H9 (cell line): ENCODE data around the gene ITIH5. TPM values are rescaled to one million over a fixed set of nuclear protein-coding genes. Genes with fewer than 3 reads are reported as not detected.

ENCODE experiments used
- DNase-seq: peaks from one replicate; pipeline ENCODE4 v3.0.0-alpha.2; 2017
- H2AFZ ChIP-seq: one replicate; pipeline ENCODE4 v1.6.1; 2013; ENCODE audit warnings: mild to moderate bottlenecking, low read length, control low read depth, moderate library complexity
- H2AK5ac ChIP-seq: 2 replicates; pipeline ENCODE4 v1.6.1; 2013; ENCODE audit warnings: low read length, control low read depth, mixed read lengths; ENCODE audit not compliant: insufficient read length
- H2BK120ac ChIP-seq: one replicate; pipeline ENCODE4 v1.6.1; 2013; ENCODE audit warnings: low read depth, mild to moderate bottlenecking, low read length, control low read depth, inconsistent platforms; ENCODE audit not compliant: poor library complexity, severe bottlenecking
- H2BK12ac ChIP-seq: 2 replicates; pipeline ENCODE4 v1.6.1; 2013; ENCODE audit warnings: low read length, control low read depth, mixed read lengths, low read depth; ENCODE audit not compliant: insufficient read length
- H2BK15ac ChIP-seq: 2 replicates; pipeline ENCODE4 v1.6.1; 2013; ENCODE audit warnings: low read depth, low read length, control low read depth
- H2BK20ac ChIP-seq: one replicate; pipeline ENCODE4 v1.6.1; 2013; ENCODE audit warnings: low read depth, mild to moderate bottlenecking, low read length, control low read depth, inconsistent platforms; ENCODE audit not compliant: poor library complexity, severe bottlenecking
- H2BK5ac ChIP-seq: 2 replicates; pipeline ENCODE4 v1.6.1; 2013; ENCODE audit warnings: low read length, control low read depth, mixed read lengths; ENCODE audit not compliant: insufficient read length
- H3K14ac ChIP-seq: 2 replicates; pipeline ENCODE4 v1.6.1; 2013; ENCODE audit warnings: low read length, control low read depth; ENCODE audit not compliant: insufficient read depth
- H3K18ac ChIP-seq: 2 replicates; pipeline ENCODE4 v1.6.1; 2013; ENCODE audit warnings: low read depth, mild to moderate bottlenecking, mixed read lengths, low read length, control low read depth; ENCODE audit not compliant: insufficient read length
- H3K23ac ChIP-seq: 2 replicates; pipeline ENCODE4 v1.6.1; 2013; ENCODE audit warnings: low read length, control low read depth, mixed read lengths, low read depth; ENCODE audit not compliant: insufficient read length
- H3K23me2 ChIP-seq: 2 replicates; pipeline ENCODE4 v1.6.1; 2013; ENCODE audit warnings: low read depth, mild to moderate bottlenecking, mixed read lengths, low read length, control low read depth; ENCODE audit not compliant: insufficient read length, poor library complexity, severe bottlenecking
- H3K27ac ChIP-seq: 2 replicates; pipeline ENCODE4 v1.5.1; 2013; ENCODE audit warnings: low read length, control low read depth, mixed read lengths, low read depth; ENCODE audit not compliant: insufficient read length
- H3K27me3 ChIP-seq: 2 replicates; pipeline ENCODE4 v1.6.1; 2013; ENCODE audit warnings: low read length, control low read depth, inconsistent platforms; ENCODE audit not compliant: insufficient read depth
- H3K4ac ChIP-seq: 2 replicates; pipeline ENCODE4 v1.6.1; 2013; ENCODE audit warnings: low read depth, mild to moderate bottlenecking, control low read depth, inconsistent platforms, low read length, moderate library complexity
- H3K4me1 ChIP-seq: 2 replicates; pipeline ENCODE4 v1.6.1; 2013; ENCODE audit warnings: low read length, control low read depth, inconsistent platforms; ENCODE audit not compliant: insufficient read depth
- H3K4me2 ChIP-seq: 2 replicates; pipeline ENCODE4 v1.6.1; 2013; ENCODE audit warnings: low read length, control low read depth, mixed read lengths; ENCODE audit not compliant: insufficient read length, insufficient read depth
- H3K56ac ChIP-seq: 2 replicates; pipeline ENCODE4 v1.6.1; 2013; ENCODE audit warnings: low read depth, mild to moderate bottlenecking, mixed read lengths, low read length, control low read depth; ENCODE audit not compliant: insufficient read length
- H3K79me1 ChIP-seq: 2 replicates; pipeline ENCODE4 v1.6.1; 2013; ENCODE audit warnings: low read depth, mild to moderate bottlenecking, moderate library complexity, low read length, control low read depth, inconsistent platforms; ENCODE audit not compliant: insufficient read depth, poor library complexity, severe bottlenecking
- H3K79me2 ChIP-seq: 2 replicates; pipeline ENCODE4 v1.6.1; 2013; ENCODE audit warnings: low read length, control low read depth, inconsistent platforms; ENCODE audit not compliant: insufficient read depth
- H3K9ac ChIP-seq: 2 replicates; pipeline ENCODE4 v1.6.1; 2013; ENCODE audit warnings: low read length, control low read depth, mixed read lengths; ENCODE audit not compliant: insufficient read length; ENCODE audit errors: extremely low read depth
- H3K9me3 ChIP-seq: one replicate; pipeline ENCODE4 v1.6.1; 2013; ENCODE audit warnings: low read depth, low read length, inconsistent platforms; ENCODE audit not compliant: control insufficient read depth
- H3T11ph ChIP-seq: one replicate; pipeline ENCODE4 v1.6.1; 2013; ENCODE audit warnings: mild to moderate bottlenecking, low read length, control low read depth, inconsistent platforms
- H4K20me1 ChIP-seq: one replicate; pipeline ENCODE4 v1.6.1; 2013; ENCODE audit not compliant: control insufficient read depth, insufficient read length, insufficient read depth
- H4K5ac ChIP-seq: 2 replicates; pipeline ENCODE4 v1.6.1; 2013; ENCODE audit warnings: low read depth, mild to moderate bottlenecking, mixed read lengths, low read length, control low read depth; ENCODE audit not compliant: insufficient read length
- H4K8ac ChIP-seq: replicated peaks from 2 replicates; pipeline ENCODE4 v1.6.1; 2013; ENCODE audit warnings: low read length, control low read depth, mixed read lengths, low read depth; ENCODE audit not compliant: insufficient read length
- H4K91ac ChIP-seq: 2 replicates; pipeline ENCODE4 v1.6.1; 2013; ENCODE audit warnings: low read depth, mild to moderate bottlenecking, moderate library complexity, mixed read lengths, low read length, control low read depth; ENCODE audit not compliant: insufficient read length
- H3K27ac Mint-ChIP-seq, 3 experiments: 2 replicates in 2 of 3; 3 replicates in 1 of 3; pipeline ENCODE4 v1.8.0; 2020 to 2021; ENCODE audit warnings: mixed read lengths in 3 of 3, mild to moderate bottlenecking in 1 of 3, moderate library complexity in 1 of 3
- H3K27me3 Mint-ChIP-seq: 2 replicates; pipeline ENCODE4 v1.8.0; 2021; ENCODE audit warnings: low read depth, mild to moderate bottlenecking, moderate library complexity, mixed read lengths
- H3K36me3 Mint-ChIP-seq, 3 experiments: 2 replicates in 2 of 3; 3 replicates in 1 of 3; pipeline ENCODE4 v1.8.0; 2020 to 2021; ENCODE audit warnings: low read depth in 3 of 3, mixed read lengths in 3 of 3; ENCODE audit not compliant: insufficient read depth in 1 of 3
- H3K4me1 Mint-ChIP-seq, 2 experiments: 2 replicates each; pipeline ENCODE4 v1.8.0; 2020; ENCODE audit warnings: mixed read lengths in 2 of 2
- H3K4me3 Mint-ChIP-seq, 2 experiments: 2 replicates in 1 of 2; 3 replicates in 1 of 2; pipeline ENCODE4 v1.8.0; 2020 to 2021; ENCODE audit warnings: mild to moderate bottlenecking in 2 of 2, mixed read lengths in 2 of 2, moderate library complexity in 1 of 2
- H3K9me3 Mint-ChIP-seq, 2 experiments: 2 replicates in 1 of 2; 3 replicates in 1 of 2; pipeline ENCODE4 v1.8.0; 2020; ENCODE audit warnings: mild to moderate bottlenecking in 2 of 2, mixed read lengths in 2 of 2, moderate library complexity in 1 of 2
- CTCF ChIP-seq: fragments of 200-600 bp; sonication (generic); conservative IDR thresholded peaks from 3 replicates; pipeline ENCODE4 v1.8.0; 2021; ENCODE audit warnings: antibody characterized with exemption, mild to moderate bottlenecking
- WGBS: extraction: QIAGEN DNeasy Blood & Tissue Kit; methylation state at CpG from one replicate; pipeline ENCODE4 v1.1.7; 2013; ENCODE audit warnings: missing lambda C conversion rate, low lambda C conversion rate, mixed read lengths; ENCODE audit not compliant: insufficient read length; ENCODE audit errors: extremely low coverage; 5-methylcytosine and 5-hydroxymethylcytosine counted together
- total RNA-seq: library from RNA; stranded (reverse); gene quantifications from 2 replicates; pipeline ENCODE4 v1.2.1, GENCODE V29; 2021

ITIH5 gene
- total RNA-seq, 1 experiment from 2014 or later: 1.3 TPM

- H3K4me2 ChIP-seq: no peak overlapping the region
- H4K91ac ChIP-seq: no peak overlapping the region
- H2BK5ac ChIP-seq: no peak overlapping the region
- H3K9me3 ChIP-seq: no peaks in the 10 kb centered on the region
- H3K27ac ChIP-seq: no peak overlapping the region
- no peak overlapping the region for H2BK12ac ChIP-seq
- no peak overlapping the region for H3K9ac ChIP-seq
- no peak overlapping the region for H3K4ac ChIP-seq
- H4K20me1 ChIP-seq: no peaks in the 10 kb centered on the region
- no peak overlapping the region for H2BK20ac ChIP-seq
- no peak for DNase-seq
- H3K27me3 ChIP-seq: no peaks in the 10 kb centered on the region
- no peak overlapping the region for H3K27ac Mint-ChIP-seq
- H3K14ac ChIP-seq: no peak overlapping the region
- H3K9me3 Mint-ChIP-seq: no peaks in the 10 kb centered on the region; a peak in 1 of 5 replicates
- H3K56ac ChIP-seq: no peak overlapping the region
- no peaks in the 10 kb centered on the region for H3K79me1 ChIP-seq
- no CpG with 5 or more reads among the region's 3 CpGs for WGBS
- H3K36me3 Mint-ChIP-seq: peaks cover 0 to 2% (median 0%) of the 10 kb centered on the region in 3 experiments; a peak in 1 of 7 replicates
- no peak overlapping the region for H2AFZ ChIP-seq
- H3T11ph ChIP-seq: no peak overlapping the region
- no peak overlapping the region for H2BK120ac ChIP-seq
- H2BK15ac ChIP-seq: no peak overlapping the region
- H3K18ac ChIP-seq: no peak overlapping the region
- H3K27me3 Mint-ChIP-seq: peaks cover 9% of the 10 kb centered on the region
- H3K79me2 ChIP-seq: no peaks in the 10 kb centered on the region
- no peaks in the 10 kb centered on the region for H3K4me1 ChIP-seq
- no peak for TF ChIP-seq CTCF
- H4K8ac ChIP-seq: no peak overlapping the region
- no peak overlapping the region for H3K4me3 Mint-ChIP-seq
- H3K4me1 Mint-ChIP-seq: peaks cover 19 to 23% of the 10 kb centered on the region in 2 experiments
- no peak overlapping the region for H4K5ac ChIP-seq
- H3K23me2 ChIP-seq: no peaks in the 10 kb centered on the region
- no peak overlapping the region for H3K23ac ChIP-seq
- H2AK5ac ChIP-seq: no peak overlapping the region
Measured at GRCh38 chr10:7558036-7558435, 108.7 kb downstream of the ITIH5 start.
